ENCODE data around the gene PKHD1. TPM values are rescaled to one million over a fixed set of nuclear protein-coding genes. Genes with fewer than 3 reads are reported as not detected.

PKHD1 gene
- total RNA-seq, 1 donor = not detected

- no peak for DNase-seq (ENCODE audit: low read depth)
- TF ChIP-seq, protein P1, sequence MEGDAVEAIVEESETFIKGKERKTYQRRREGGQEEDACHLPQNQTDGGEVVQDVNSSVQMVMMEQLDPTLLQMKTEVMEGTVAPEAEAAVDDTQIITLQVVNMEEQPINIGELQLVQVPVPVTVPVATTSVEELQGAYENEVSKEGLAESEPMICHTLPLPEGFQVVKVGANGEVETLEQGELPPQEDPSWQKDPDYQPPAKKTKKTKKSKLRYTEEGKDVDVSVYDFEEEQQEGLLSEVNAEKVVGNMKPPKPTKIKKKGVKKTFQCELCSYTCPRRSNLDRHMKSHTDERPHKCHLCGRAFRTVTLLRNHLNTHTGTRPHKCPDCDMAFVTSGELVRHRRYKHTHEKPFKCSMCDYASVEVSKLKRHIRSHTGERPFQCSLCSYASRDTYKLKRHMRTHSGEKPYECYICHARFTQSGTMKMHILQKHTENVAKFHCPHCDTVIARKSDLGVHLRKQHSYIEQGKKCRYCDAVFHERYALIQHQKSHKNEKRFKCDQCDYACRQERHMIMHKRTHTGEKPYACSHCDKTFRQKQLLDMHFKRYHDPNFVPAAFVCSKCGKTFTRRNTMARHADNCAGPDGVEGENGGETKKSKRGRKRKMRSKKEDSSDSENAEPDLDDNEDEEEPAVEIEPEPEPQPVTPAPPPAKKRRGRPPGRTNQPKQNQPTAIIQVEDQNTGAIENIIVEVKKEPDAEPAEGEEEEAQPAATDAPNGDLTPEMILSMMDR (IDR thresholded peaks at IDR 0.05; ENCODE audit: insufficient read depth, low read length) = no peak
- H3K4me3 ChIP-seq (ENCODE audit: low read depth, low read length) = no peak overlapping the region
Measured at GRCh38 chr6:51626391-51626790, 461.0 kb downstream of the PKHD1 start.

DNA sequence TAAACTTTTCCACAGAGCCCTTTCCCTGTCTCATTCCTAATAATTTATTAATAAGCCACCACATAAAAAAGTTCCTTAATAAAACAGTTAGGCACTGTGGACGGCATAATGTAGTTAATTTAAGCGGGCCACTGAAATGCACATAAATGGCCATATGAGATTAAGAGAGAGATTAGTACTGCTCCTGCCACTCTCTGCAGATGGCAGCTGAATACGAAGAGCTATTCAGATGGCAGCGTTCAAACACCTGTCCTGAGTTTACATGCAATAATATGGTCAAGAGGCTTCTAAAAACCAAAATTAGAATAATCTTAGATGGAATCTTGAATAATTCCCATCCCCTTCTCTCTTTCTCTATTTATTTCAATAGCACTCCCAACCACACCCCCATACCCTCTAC, 461.8 kb downstream of the PKHD1 start:
- TF ChIP-seq, protein P1 (IDR thresholded peaks at IDR 0.05; ENCODE audit: insufficient read depth, low read length) = no peak
- no peak overlapping the region for H3K4me3 ChIP-seq (ENCODE audit: low read depth, low read length)
- no peak for DNase-seq (ENCODE audit: low read depth)

GRCh38 chr6:51620971-51621370, 466.4 kb downstream of the PKHD1 start:
- no peak overlapping the region for H3K4me3 ChIP-seq (ENCODE audit: low read depth, low read length)
- TF ChIP-seq, protein P1 (IDR thresholded peaks at IDR 0.05; ENCODE audit: insufficient read depth, low read length) = no peak
- no peak for DNase-seq (ENCODE audit: low read depth)

GRCh38 chr6:51619042-51619799, 468.2 kb downstream of the PKHD1 start:
- no peak overlapping the region for H3K4me3 ChIP-seq (ENCODE audit: low read depth, low read length)
- no peak for DNase-seq (ENCODE audit: low read depth)
- TF ChIP-seq, protein P1 (IDR thresholded peaks at IDR 0.05; ENCODE audit: insufficient read depth, low read length) = no peak

DNA sequence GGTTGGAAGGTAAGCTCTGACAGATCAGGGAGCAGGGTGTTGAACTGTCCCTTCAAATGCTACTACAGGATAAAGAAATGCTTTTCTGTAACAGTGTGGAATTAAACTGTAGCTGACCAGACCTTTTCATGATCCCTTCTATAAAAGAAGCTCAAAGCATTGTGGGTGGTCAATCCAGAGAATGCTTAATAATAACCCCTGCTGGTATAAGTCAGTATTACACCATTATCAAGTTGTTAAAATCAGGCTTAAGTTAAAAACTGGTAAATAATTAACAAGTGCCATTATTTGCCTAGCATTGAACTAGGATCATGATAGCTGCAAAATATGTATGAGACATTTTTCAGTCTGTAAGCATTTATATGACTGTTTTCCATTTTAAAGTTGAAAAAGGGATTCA, 468.9 kb downstream of the PKHD1 start:
- TF ChIP-seq, protein P1 (IDR thresholded peaks at IDR 0.05; ENCODE audit: insufficient read depth, low read length) = no peak
- no peak overlapping the region for H3K4me3 ChIP-seq (ENCODE audit: low read depth, low read length)
- no peak for DNase-seq (ENCODE audit: low read depth)

GRCh38 chr6:51617751-51618150, 469.7 kb downstream of the PKHD1 start:
- no peak for DNase-seq (ENCODE audit: low read depth)
- TF ChIP-seq, protein P1 (IDR thresholded peaks at IDR 0.05; ENCODE audit: insufficient read depth, low read length) = no peak
- no peak overlapping the region for H3K4me3 ChIP-seq (ENCODE audit: low read depth, low read length)

DNA sequence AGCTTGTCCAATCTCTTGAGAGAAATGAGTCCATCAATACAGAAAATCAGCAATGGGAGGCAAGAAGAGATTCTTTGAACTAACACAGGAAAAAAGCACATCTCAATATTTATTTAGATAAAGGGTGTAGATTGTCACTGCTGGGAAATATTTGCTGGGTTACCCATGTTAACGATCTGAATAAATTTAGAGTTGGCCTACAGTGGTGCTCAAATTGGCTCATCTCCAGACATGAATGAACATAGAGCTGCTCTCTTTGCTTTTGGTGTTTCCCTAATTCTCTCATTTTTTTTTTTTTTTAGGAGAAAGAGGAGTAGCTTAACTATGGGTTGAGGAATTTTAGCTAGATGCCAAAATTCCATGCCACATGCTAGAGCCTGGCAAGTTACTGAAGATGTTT, 471.2 kb downstream of the PKHD1 start:
- TF ChIP-seq, protein P1 (IDR thresholded peaks at IDR 0.05; ENCODE audit: insufficient read depth, low read length) = no peak
- no peak overlapping the region for H3K4me3 ChIP-seq (ENCODE audit: low read depth, low read length)
- DNase-seq (ENCODE audit: low read depth) = no peak

Data from fibroblast of the aortic adventitia (primary cell).